Spleen (tissue), 11 donors: Measurements from ENCODE around the gene NOTCH3. TPM values are rescaled to one million over a fixed set of nuclear protein-coding genes. Genes with fewer than 3 reads are reported as not detected.
A peak's percentile ranks its signal among the peaks of the same experiment; 100 is the strongest.

Experiments
- DNase-seq: peaks from one replicate; pipeline ENCODE4 v3.0.0-alpha.2; 2020
- H3K27ac ChIP-seq, 8 donors: fragments of 200-600 bp; sonication (generic) in 7 of 8; 1 replicate in 4 of 8; 2 replicates in 4 of 8; pipeline versions ENCODE4 v1.5.0 to v1.8.0; 2016 to 2021; ENCODE audit warnings: inconsistent platforms in 4 of 8, mild to moderate bottlenecking in 4 of 8, moderate library complexity in 1 of 8
- H3K27me3 ChIP-seq, 7 donors: fragments of 200-600 bp; sonication (generic) in 6 of 7; replicated peaks in 1 of 7; 1 replicate in 4 of 7; 2 replicates in 3 of 7; pipeline versions ENCODE4 v1.5.0 to v1.8.0; 2016 to 2021; ENCODE audit warnings: inconsistent platforms in 3 of 7, mild to moderate bottlenecking in 1 of 7
- H3K36me3 ChIP-seq, 6 donors: fragments of 200-600 bp; sonication (generic) in 5 of 6; 1 replicate in 4 of 6; 2 replicates in 2 of 6; pipeline versions ENCODE4 v1.5.0 to v1.8.0; 2016 to 2021; ENCODE audit warnings: inconsistent platforms in 2 of 6
- H3K4me1 ChIP-seq, 6 donors: fragments of 200-600 bp; sonication (generic) in 5 of 6; 1 replicate in 3 of 6; 2 replicates in 3 of 6; pipeline versions ENCODE4 v1.5.0 to v1.8.0; 2016 to 2021; ENCODE audit warnings: inconsistent platforms in 3 of 6
- H3K4me3 ChIP-seq, 8 donors: fragments of 200-600 bp; sonication (generic) in 7 of 8; 1 replicate in 4 of 8; 2 replicates in 4 of 8; pipeline versions ENCODE4 v1.5.0 to v1.8.0; 2016 to 2021; ENCODE audit warnings: inconsistent platforms in 4 of 8, mild to moderate bottlenecking in 4 of 8, moderate library complexity in 2 of 8
- H3K9me3 ChIP-seq, 8 donors: fragments of 200-600 bp; sonication (generic) in 7 of 8; 1 replicate in 4 of 8; 2 replicates in 4 of 8; pipeline versions ENCODE4 v1.5.0 to v1.8.0; 2016 to 2021; ENCODE audit warnings: inconsistent platforms in 4 of 8
- CTCF ChIP-seq, 11 experiments: fragments of 200-600 bp in 7 of 11; fragments of 450-650 bp in 4 of 11; sonication (generic) in 4 of 11; IDR thresholded peaks in 8 of 11; conservative IDR thresholded peaks in 3 of 11; 1 replicate in 7 of 11; 2 replicates in 4 of 11; pipeline versions ENCODE4 v1.4.0 to v1.8.0; 2016 to 2021; ENCODE audit warnings: antibody characterized with exemption in 11 of 11, inconsistent platforms in 4 of 11, mild to moderate bottlenecking in 1 of 11
- POLR2A ChIP-seq, 3 donors: fragments of 450-650 bp; IDR thresholded peaks; one replicate each; pipeline ENCODE4 v1.5.1; 2017; ENCODE audit warnings: antibody characterized with exemption in 3 of 3, mild to moderate bottlenecking in 1 of 3
- POLR2AphosphoS5 ChIP-seq, 3 donors: sonication (generic); formaldehyde crosslinking; IDR thresholded peaks; one replicate each; pipeline ENCODE4 v1.5.1; 2017; ENCODE audit warnings: antibody characterized with exemption in 3 of 3
- WGBS, 5 donors: extraction: QIAGEN DNeasy Blood & Tissue Kit in 3 of 5; methylation state at CpG; one replicate each; pipeline versions ENCODE4 v1.1.5 to v1.1.7; 2013 to 2018; 5-methylcytosine and 5-hydroxymethylcytosine counted together
- intact Hi-C: fragments of 100-400 bp; cut with DNase I; formaldehyde crosslinking; loops from one replicate; pipeline ENCODE4 v1.15.0; 2023; ENCODE audit warnings: low total_unique reads
- polyA plus RNA-seq, 3 donors: library from polyadenylated mRNA; stranded (reverse); fragments of 200-250 nt; gene quantifications; one replicate each; pipeline ENCODE4 v1.2.1, GENCODE V29; 2013
- total RNA-seq, 7 donors: library from RNA; depleted of rRNA in 3 of 7; stranded (reverse); fragments of >200 nt in 3 of 7; fragmentation: NEBNext Ultra II Directional in 4 of 7; extraction: Animal tissue kit (Norgen Biotek cat#: 25700) in 4 of 7; gene quantifications; one replicate each; pipeline versions ENCODE4 v1.1.0 to v1.2.1, GENCODE V29; 2016 to 2021
- donor health status: healthy with polysubstance abuse.
- donor health status: DM: no; HTN: no; CAD: no; lungs with moderate emphysema.
- donor health status: DM: no; HTN: no; CAD: no.
- donor health status: Bipolar disorder and iron deficiency.
- donor health status: healthy.
- donor health status: DM: no; HTN: no; CAD: no.
- donor health status: DM: yes; HTN: yes; CAD: no.

NOTCH3 gene
- total and polyA plus RNA-seq, 10 donors: 1.4 to 94.9 (median 58.2) TPM

GRCh38 chr19:15196360-15197005, 4.3 kb downstream of the NOTCH3 start:
- Histone ChIP-seq H3K27me3 (peaks cover 2 to 99% (median 49%) of the 10 kb centered on the region in 7 donors), H3K36me3 (peaks cover 0 to 16% (median 0%) of the 10 kb centered on the region in 6 donors), H3K9me3 (no peaks in the 10 kb centered on the region), H3K4me1 (peaks cover 0 to 72% (median 47%) of the 10 kb centered on the region in 6 donors), H3K4me3 (peak overlapping the region in 3 of 8 donors; percentile 21 to 60 (median 29)), H3K27ac (peak overlapping the region in 3 of 8 donors; percentile 63 to 74 (median 67))
- no peak for DNase-seq
- intact Hi-C loops: no loop called here
- 50 to 68% (median 53%) methylated on average over 4 of the region's 4 CpGs for WGBS, 5 donors
- no peak for TF ChIP-seq POLR2AphosphoS5 (IDR thresholded peaks at IDR 0.05)
- TF ChIP-seq CTCF (IDR thresholded peaks at IDR 0.05 in 8 of 11, conservative IDR thresholded peaks at IDR 0.05 in 3 of 11): no peak
- TF ChIP-seq POLR2A (IDR thresholded peaks at IDR 0.05): no peak

- WGBS, 5 donors: 5 to 12% (median 10%) methylated on average over 45 to 90 of the region's 91 CpGs
- H3K36me3 ChIP-seq: peaks cover 0 to 19% (median 0%) of the 10 kb centered on the region in 6 donors
- H3K9me3 ChIP-seq: no peaks in the 10 kb centered on the region
- peaks cover 2 to 96% (median 42%) of the 10 kb centered on the region in 7 donors for H3K27me3 ChIP-seq
- H3K27ac ChIP-seq: peak overlapping the region in 4 of 8 donors; percentile 46 to 74 (median 65)
- DNase-seq: no peak
- H3K4me3 ChIP-seq: peak overlapping the region in 4 of 8 donors; percentile 21 to 60 (median 25)
- intact Hi-C loops: no loop called here
- TF ChIP-seq CTCF (IDR thresholded peaks at IDR 0.05 in 8 of 11, conservative IDR thresholded peaks at IDR 0.05 in 3 of 11) (peak in 1 of 11 experiments; percentile 19), POLR2AphosphoS5 (IDR thresholded peaks at IDR 0.05) (peak in 2 of 3 donors; percentile 15 to 24), POLR2A (IDR thresholded peaks at IDR 0.05) (no peak)
- H3K4me1 ChIP-seq: peaks cover 0 to 67% (median 45%) of the 10 kb centered on the region in 6 donors
Observed at GRCh38 chr19:15195371-15196334, 5.1 kb downstream of the NOTCH3 start.

- intact Hi-C loops: no loop called here
Observed at GRCh38 chr19:15194938-15195337, 5.9 kb downstream of the NOTCH3 start.

More at GRCh38 chr19:15194938-15195337, 5.9 kb downstream of the NOTCH3 start:
- Histone ChIP-seq H3K27me3 (peaks cover 2 to 89% (median 35%) of the 10 kb centered on the region in 7 donors), H3K9me3 (no peaks in the 10 kb centered on the region), H3K36me3 (peaks cover 0 to 19% (median 0%) of the 10 kb centered on the region in 6 donors), H3K27ac (peak overlapping the region in 5 of 8 donors; percentile 9 to 74 (median 63)), H3K4me3 (peak overlapping the region in 3 of 8 donors; percentile 21 to 60 (median 29)), H3K4me1 (peaks cover 0 to 60% (median 39%) of the 10 kb centered on the region in 6 donors)
- 42 to 62% (median 44%) methylated on average over 6 of the region's 6 CpGs for WGBS, 5 donors
- DNase-seq: no peak
- no peak for TF ChIP-seq POLR2A (IDR thresholded peaks at IDR 0.05)
- no peak for TF ChIP-seq POLR2AphosphoS5 (IDR thresholded peaks at IDR 0.05)
- TF ChIP-seq CTCF (IDR thresholded peaks at IDR 0.05 in 8 of 11, conservative IDR thresholded peaks at IDR 0.05 in 3 of 11): no peak
